Caco-2 (cell line): ENCODE measurements around the gene TTYH3. TPM values are rescaled to one million over a fixed set of nuclear protein-coding genes. Genes with fewer than 3 reads are reported as not detected.

ENCODE experiments used
- BruUV-seq: library from RNA; stranded (reverse); fragments of 400-500 nt; replicated peaks from 2 replicates; lab custom pipeline; 2021; lab: Mats Ljungman, UMichigan
- CTCF ChIA-PET: fragments of 300-600 bp; sonication (Branson Sonifier 250); formaldehyde crosslinking; loops from one replicate; lab custom pipeline; 2022; ENCODE audit warnings: antibody characterized with exemption; lab: Charles Lee
- POLR2A ChIA-PET: fragments of 300-600 bp; sonication (Branson Sonifier 250); formaldehyde crosslinking; loops from one replicate; lab custom pipeline; 2022; ENCODE audit warnings: antibody characterized with exemption; lab: Charles Lee
- DNase-seq, 2 experiments: peaks; one replicate each; pipeline versions ENCODE4 v3.0.0 to v3.0.0-alpha.2; 2020 to 2022
- H3K27me3 ChIP-seq: replicated peaks from 2 replicates; pipeline ENCODE4 v1.6.0; 2011; ENCODE audit warnings: low read length; ENCODE audit not compliant: control insufficient read depth, insufficient read depth
- H3K36me3 ChIP-seq: 2 replicates; pipeline ENCODE4 v1.5.1; 2011; ENCODE audit warnings: low read length; ENCODE audit not compliant: control insufficient read depth, insufficient read depth
- H3K4me1 ChIP-seq: fragments of 250-450 bp; sonication (Bioruptor Pico); 2 replicates; pipeline ENCODE4 v1.5.1; 2020; ENCODE audit warnings: mild to moderate bottlenecking
- H3K4me3 ChIP-seq: 2 replicates; pipeline ENCODE4 v1.5.1; 2011; ENCODE audit warnings: low read depth, mild to moderate bottlenecking, control low read depth, low read length
- H3K9me3 ChIP-seq: fragments of 250-450 bp; sonication (Bioruptor Pico); 2 replicates; pipeline ENCODE4 v1.5.1; 2020; ENCODE audit warnings: mild to moderate bottlenecking, moderate library complexity
- H3K27ac Mint-ChIP-seq: one replicate; pipeline ENCODE4 v1.8.0; 2022; ENCODE audit warnings: mixed read lengths; ENCODE audit not compliant: unreplicated experiment
- H3K27me3 Mint-ChIP-seq: one replicate; pipeline ENCODE4 v1.8.0; 2022; ENCODE audit warnings: mixed read lengths; ENCODE audit not compliant: insufficient read depth, unreplicated experiment
- H3K36me3 Mint-ChIP-seq: one replicate; pipeline ENCODE4 v1.8.0; 2022; ENCODE audit warnings: mild to moderate bottlenecking, mixed read lengths; ENCODE audit not compliant: insufficient read depth, unreplicated experiment
- H3K4me1 Mint-ChIP-seq: one replicate; pipeline ENCODE4 v1.8.0; 2022; ENCODE audit warnings: low read depth, mixed read lengths; ENCODE audit not compliant: unreplicated experiment
- H3K4me3 Mint-ChIP-seq: one replicate; pipeline ENCODE4 v1.8.0; 2022; ENCODE audit warnings: mild to moderate bottlenecking, moderate library complexity, mixed read lengths; ENCODE audit not compliant: unreplicated experiment
- H3K9me3 Mint-ChIP-seq: one replicate; pipeline ENCODE4 v1.8.0; 2022; ENCODE audit warnings: mixed read lengths; ENCODE audit not compliant: unreplicated experiment
- intact Hi-C: fragments of 100-400 bp; cut with micrococcal nuclease; formaldehyde crosslinking; loops from one replicate; pipeline ENCODE4 v1.10.0; 2022; ENCODE audit not compliant: unreplicated experiment
- total RNA-seq: library from RNA; stranded (reverse); gene quantifications from 2 replicates; pipeline ENCODE4 v1.2.3, GENCODE V29; 2022
- TF ChIP-seq, protein P1 (sequence below), 2 experiments: fragments of 200-600 bp in 1 of 2; IDR thresholded peaks; 1 replicate in 1 of 2; 2 replicates in 1 of 2; pipeline versions ENCODE4 v1.5.1 to v1.8.0; 2011 to 2022; ENCODE audit warnings: antibody characterized with exemption in 1 of 2, control low read depth in 1 of 2, inconsistent platforms in 1 of 2, low read depth in 1 of 2, low read length in 1 of 2, mild to moderate bottlenecking in 1 of 2, moderate library complexity in 1 of 2; ENCODE audit not compliant: insufficient read depth in 1 of 2, severe bottlenecking in 1 of 2, unreplicated experiment in 1 of 2

TTYH3 gene
- total RNA-seq, 1 experiment from 2014 or later = 57.3 TPM

DNA sequence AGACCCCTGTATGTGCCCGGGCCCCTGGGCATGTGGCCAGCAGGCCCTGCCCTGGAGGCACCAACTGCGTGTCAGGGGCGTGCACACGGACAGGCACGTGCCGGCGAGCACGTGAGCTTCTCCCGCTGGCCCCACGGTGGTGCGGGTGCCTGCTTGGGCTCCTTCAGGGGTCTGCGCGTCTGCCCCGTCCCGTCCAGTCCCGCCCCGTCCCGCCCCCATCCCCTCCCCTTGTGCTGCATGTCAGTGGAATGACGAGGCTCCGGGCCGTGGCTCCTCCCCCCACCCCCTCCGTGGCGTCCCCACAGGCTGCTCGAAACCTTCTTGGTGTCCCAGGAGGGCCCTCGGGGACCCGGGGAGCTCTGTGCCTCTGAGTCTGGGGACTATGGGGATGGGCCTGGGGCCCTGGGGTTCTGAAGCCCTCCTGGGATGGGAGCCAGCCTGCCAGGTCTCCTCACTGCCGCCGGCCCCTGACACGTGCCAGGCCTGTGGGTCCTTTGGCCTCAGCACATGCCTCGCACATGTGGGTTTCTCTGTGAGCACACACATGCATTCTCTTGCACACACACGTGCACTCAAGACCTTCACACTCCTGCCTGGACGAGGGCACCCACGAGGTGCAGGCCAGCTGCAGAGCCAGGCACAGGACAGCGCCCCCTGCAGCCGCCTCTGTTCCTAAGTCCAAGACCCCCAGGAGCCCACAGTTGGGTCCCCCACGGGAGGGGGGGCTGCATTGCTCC, 28.7 kb downstream of the TTYH3 start:
- Histone ChIP-seq H3K36me3 (no peaks in the 10 kb centered on the region; the same call in 1 of the 2 replicates), H3K27me3 (no peaks in the 10 kb centered on the region), H3K9me3 (no peaks in the 10 kb centered on the region), H3K4me3 (no peak overlapping the region), H3K4me1 (no peaks in the 10 kb centered on the region)
- Mint-ChIP-seq H3K4me1 (no peaks in the 10 kb centered on the region), H3K9me3 (no peaks in the 10 kb centered on the region), H3K27ac (no peak overlapping the region), H3K27me3 (no peaks in the 10 kb centered on the region), H3K36me3 (peaks cover 11% of the 10 kb centered on the region), H3K4me3 (no peak overlapping the region)
- DNase-seq = no peak
- TF ChIP-seq, protein P1, sequence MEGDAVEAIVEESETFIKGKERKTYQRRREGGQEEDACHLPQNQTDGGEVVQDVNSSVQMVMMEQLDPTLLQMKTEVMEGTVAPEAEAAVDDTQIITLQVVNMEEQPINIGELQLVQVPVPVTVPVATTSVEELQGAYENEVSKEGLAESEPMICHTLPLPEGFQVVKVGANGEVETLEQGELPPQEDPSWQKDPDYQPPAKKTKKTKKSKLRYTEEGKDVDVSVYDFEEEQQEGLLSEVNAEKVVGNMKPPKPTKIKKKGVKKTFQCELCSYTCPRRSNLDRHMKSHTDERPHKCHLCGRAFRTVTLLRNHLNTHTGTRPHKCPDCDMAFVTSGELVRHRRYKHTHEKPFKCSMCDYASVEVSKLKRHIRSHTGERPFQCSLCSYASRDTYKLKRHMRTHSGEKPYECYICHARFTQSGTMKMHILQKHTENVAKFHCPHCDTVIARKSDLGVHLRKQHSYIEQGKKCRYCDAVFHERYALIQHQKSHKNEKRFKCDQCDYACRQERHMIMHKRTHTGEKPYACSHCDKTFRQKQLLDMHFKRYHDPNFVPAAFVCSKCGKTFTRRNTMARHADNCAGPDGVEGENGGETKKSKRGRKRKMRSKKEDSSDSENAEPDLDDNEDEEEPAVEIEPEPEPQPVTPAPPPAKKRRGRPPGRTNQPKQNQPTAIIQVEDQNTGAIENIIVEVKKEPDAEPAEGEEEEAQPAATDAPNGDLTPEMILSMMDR (IDR thresholded peaks at IDR 0.05; ENCODE audit: insufficient read depth in 1 of 2, low read depth in 1 of 2, low read length in 1 of 2, severe bottlenecking in 1 of 2, unreplicated experiment in 1 of 2) = no peak
- intact Hi-C loops = no loop called here
- no TSS peak for BruUV-seq
- CTCF ChIA-PET = no interaction called here
- POLR2A ChIA-PET = no interaction called here

DNA sequence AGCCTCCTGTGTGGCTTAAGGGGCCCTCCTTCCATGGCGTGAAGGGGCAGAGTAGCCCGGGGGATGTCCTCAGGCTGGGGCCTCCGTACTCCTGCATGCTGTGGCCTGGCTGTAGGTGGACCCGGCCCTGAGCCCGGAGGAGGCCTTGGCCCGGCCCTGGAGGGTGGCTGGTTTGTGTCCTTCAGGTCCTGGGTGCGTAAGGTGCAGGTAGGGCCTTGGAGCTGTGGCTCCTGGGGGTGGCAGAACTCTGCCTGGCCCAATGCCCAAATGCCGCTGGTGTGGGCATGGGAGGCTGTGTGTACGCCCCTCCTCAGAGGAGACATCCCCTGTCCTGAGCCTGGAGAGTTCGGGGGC, 29.3 kb downstream of the TTYH3 start:
- TF ChIP-seq, protein P1 (IDR thresholded peaks at IDR 0.05; ENCODE audit: insufficient read depth in 1 of 2, low read depth in 1 of 2, low read length in 1 of 2, severe bottlenecking in 1 of 2, unreplicated experiment in 1 of 2) = no peak
- BruUV-seq = no TSS peak
- H3K36me3 ChIP-seq = no peaks in the 10 kb centered on the region; the same call in 1 of the 2 replicates
- no peak overlapping the region for H3K4me3 ChIP-seq
- H3K4me1 ChIP-seq = no peaks in the 10 kb centered on the region
- intact Hi-C loops = no loop called here
- H3K27me3 ChIP-seq = no peaks in the 10 kb centered on the region
- no peak for DNase-seq
- H3K4me3 Mint-ChIP-seq = no peak overlapping the region
- CTCF ChIA-PET = no interaction called here
- H3K36me3 Mint-ChIP-seq = peaks cover 13% of the 10 kb centered on the region
- H3K27ac Mint-ChIP-seq = no peak overlapping the region
- no peaks in the 10 kb centered on the region for H3K27me3 Mint-ChIP-seq
- no peaks in the 10 kb centered on the region for H3K4me1 Mint-ChIP-seq
- H3K9me3 Mint-ChIP-seq = no peaks in the 10 kb centered on the region
- H3K9me3 ChIP-seq = no peaks in the 10 kb centered on the region
- POLR2A ChIA-PET = no interaction called here

DNA sequence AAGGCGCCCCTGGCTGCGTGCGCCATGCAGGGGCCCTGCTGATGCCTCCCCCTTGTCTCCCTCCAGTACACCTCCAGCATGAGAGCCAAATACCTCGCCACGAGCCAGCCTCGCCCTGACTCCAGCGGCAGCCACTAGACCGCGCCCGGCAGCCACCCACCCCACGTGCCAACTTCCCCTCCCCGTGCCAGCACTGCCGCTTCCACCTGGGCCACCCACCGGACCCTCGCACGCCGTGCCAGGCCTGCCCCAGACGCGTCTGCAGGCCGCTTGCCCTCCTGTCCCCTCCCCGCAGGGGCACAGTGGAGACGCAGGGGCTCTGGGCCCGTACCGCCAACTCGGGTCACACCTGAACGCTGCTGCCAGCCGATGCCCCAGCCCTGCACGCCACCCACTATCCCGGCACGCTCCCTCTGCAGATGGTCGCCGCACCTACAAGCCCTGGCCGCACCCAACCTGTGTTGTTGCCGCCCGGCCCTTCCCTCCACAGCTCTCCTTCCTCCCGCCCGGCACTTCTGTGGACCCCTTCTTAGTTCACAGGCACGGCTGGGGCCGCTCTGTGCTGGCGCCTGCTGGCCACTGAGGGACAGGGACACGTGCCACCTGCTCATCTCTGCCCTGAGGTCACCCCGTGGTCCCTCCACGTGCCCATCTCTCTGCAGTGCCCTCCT, 30.0 kb downstream of the TTYH3 start:
- Histone ChIP-seq H3K9me3 (no peaks in the 10 kb centered on the region), H3K27me3 (no peaks in the 10 kb centered on the region), H3K4me3 (no peak overlapping the region), H3K36me3 (no peaks in the 10 kb centered on the region; the same call in 1 of the 2 replicates), H3K4me1 (no peaks in the 10 kb centered on the region)
- peaks cover 13% of the 10 kb centered on the region for H3K36me3 Mint-ChIP-seq
- no TSS peak for BruUV-seq
- no peak overlapping the region for H3K27ac Mint-ChIP-seq
- POLR2A ChIA-PET = no interaction called here
- CTCF ChIA-PET = no interaction called here
- no peaks in the 10 kb centered on the region for H3K9me3 Mint-ChIP-seq
- H3K4me1 Mint-ChIP-seq = no peaks in the 10 kb centered on the region
- TF ChIP-seq, protein P1 (IDR thresholded peaks at IDR 0.05; ENCODE audit: insufficient read depth in 1 of 2, low read depth in 1 of 2, low read length in 1 of 2, severe bottlenecking in 1 of 2, unreplicated experiment in 1 of 2) = peak; percentile 14 to 21
- H3K4me3 Mint-ChIP-seq = no peak overlapping the region
- intact Hi-C loops = no loop called here
- H3K27me3 Mint-ChIP-seq = no peaks in the 10 kb centered on the region
- no peak for DNase-seq
